GM23338 (cell line): ENCODE data around the gene RNF7.
"Not testable (repeated sequence)": the region's sequence is repeated elsewhere in the genome, so short reads cannot be mapped to it uniquely, and the experiment has no call there.

ENCODE experiments used
- CREB1 ChIP-seq: fragments of 250-450 bp; sonication (Bioruptor Pico); IDR thresholded peaks from 2 replicates; pipeline ENCODE4 v1.5.0; 2020; ENCODE audit warnings: low read depth, mild to moderate bottlenecking, moderate library complexity
- CTCF ChIP-seq, 2 experiments: fragments of 200-600 bp in 1 of 2; sonication (generic) in 1 of 2; conservative IDR thresholded peaks; 2 replicates each; pipeline versions ENCODE4 v1.5.1 to v1.6.1; 2016 to 2017; ENCODE audit warnings: antibody characterized with exemption in 2 of 2, low read depth in 2 of 2, mild to moderate bottlenecking in 2 of 2, moderate library complexity in 1 of 2
- ETS1 ChIP-seq: IDR thresholded peaks from 2 replicates; pipeline ENCODE4 v1.6.1; 2016; ENCODE audit warnings: antibody characterized with exemption
- EZH2 ChIP-seq: fragments of 200-600 bp; sonication (generic); IDR thresholded peaks from one replicate; pipeline ENCODE4 v1.8.0; 2017; ENCODE audit warnings: antibody characterized with exemption, mild to moderate bottlenecking, low read depth; ENCODE audit not compliant: unreplicated experiment
- EZH2phosphoT487 ChIP-seq: fragments of 200-600 bp; sonication (generic); IDR thresholded peaks from one replicate; pipeline ENCODE4 v1.8.1; 2018; ENCODE audit warnings: antibody characterized with exemption; ENCODE audit not compliant: unreplicated experiment
- JUNB ChIP-seq: IDR thresholded peaks from one replicate; pipeline ENCODE4 v1.6.1; 2016; ENCODE audit warnings: antibody characterized with exemption; ENCODE audit not compliant: unreplicated experiment
- NANOG ChIP-seq: IDR thresholded peaks from 2 replicates; pipeline ENCODE4 v1.6.1; 2016; ENCODE audit warnings: antibody characterized with exemption, borderline replicate concordance
- POLR2AphosphoS5 ChIP-seq: IDR thresholded peaks from 2 replicates; pipeline ENCODE4 v1.6.1; 2016; ENCODE audit warnings: antibody characterized with exemption, low read depth
- REST ChIP-seq: IDR thresholded peaks from one replicate; pipeline ENCODE4 v1.6.1; 2018; ENCODE audit warnings: antibody characterized with exemption; ENCODE audit not compliant: unreplicated experiment
- STAT1 ChIP-seq: IDR thresholded peaks from one replicate; pipeline ENCODE4 v1.6.1; 2016; ENCODE audit warnings: antibody characterized with exemption; ENCODE audit not compliant: unreplicated experiment
- ZNF114 ChIP-seq: fragments of 250-450 bp; sonication (Bioruptor Pico); IDR thresholded peaks from 2 replicates; pipeline ENCODE4 v1.5.0; 2020; ENCODE audit warnings: mild to moderate bottlenecking, moderate library complexity
- ZNF331 ChIP-seq: fragments of 250-450 bp; sonication (Bioruptor Pico); IDR thresholded peaks from 2 replicates; pipeline ENCODE4 v1.5.0; 2020; ENCODE audit warnings: low read depth, mild to moderate bottlenecking, moderate library complexity

DNA sequence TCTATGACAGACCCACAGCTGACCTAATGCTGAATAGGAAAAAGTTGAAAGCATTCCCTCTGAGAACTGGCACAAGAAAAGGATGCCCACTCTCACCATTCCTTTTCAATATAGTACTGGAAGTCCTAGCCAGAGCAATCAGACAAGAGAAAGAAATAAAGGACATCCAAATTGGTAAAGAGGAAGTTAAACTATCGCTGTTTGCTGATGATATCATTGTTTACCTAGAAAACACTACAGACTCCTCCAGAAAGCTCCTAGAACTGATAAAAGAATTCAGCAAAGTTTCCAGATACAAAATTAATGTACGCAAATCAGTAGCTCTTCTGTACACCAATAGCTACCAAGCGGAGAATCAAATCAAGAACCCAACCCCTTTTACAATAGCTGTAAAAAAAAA lies 34.7 kb upstream of the RNF7 start:
- TF ChIP-seq CTCF (conservative IDR thresholded peaks at IDR 0.05; ENCODE audit: low read depth in 2 of 2); EZH2; EZH2phosphoT487; POLR2AphosphoS5; ETS1; JUNB; REST; CREB1 (CRISPR knock-in tag); ZNF331; STAT1; ZNF114; NANOG: not testable (repeated sequence)
